HepG2 (cell line): ENCODE results near the gene SPATA32. TPM values are rescaled to one million over a fixed set of nuclear protein-coding genes. Genes with fewer than 3 reads are reported as not detected.

Experiments
- ATAC-seq: fragments of 200-7000 bp; cut with Tn5 transposase; 3 replicates; pipeline ENCODE4 v1.9.1; 2020; ENCODE audit warnings: mild to moderate bottlenecking, moderate library complexity
- BruUV-seq: library from RNA; stranded (reverse); fragments of 400-500 nt; replicated peaks from 2 replicates; lab custom pipeline; 2021; lab: Mats Ljungman, UMichigan
- CTCF ChIA-PET: fragments of 300-600 bp; formaldehyde crosslinking; extraction: SDS; loops from one replicate; lab custom pipeline; 2021; ENCODE audit warnings: low total read pairs, inconsistent platforms, low intra/inter-chr PET ratio; lab: Yijun Ruan, JAX
- POLR2A ChIA-PET: fragments of 350-600 bp; sonication (Branson Sonifier 250); formaldehyde crosslinking; loops from one replicate; lab custom pipeline; 2020; ENCODE audit warnings: antibody characterized with exemption, inconsistent platforms; lab: Yijun Ruan, JAX
- DNase-seq: peaks from one replicate; pipeline ENCODE4 v3.0.0-alpha.2; 2015; ENCODE audit warnings: low spot score
- FAIRE-seq: peaks from 3 replicates; lab custom pipeline; 2011; peaks lifted over from hg19 to GRCh38; lab: Jason Lieb, UNC
- H2AFZ ChIP-seq: one replicate; pipeline ENCODE4 v1.6.1; 2011; ENCODE audit warnings: low read length, inconsistent platforms
- H3K27ac ChIP-seq: fragments of 300-600 bp; 3 replicates; pipeline ENCODE4 v1.8.0; 2011; ENCODE audit warnings: mixed run types, mild to moderate bottlenecking, mixed read lengths, low read length, inconsistent platforms; ENCODE audit not compliant: insufficient read depth; ENCODE audit errors: extremely low read length
- H3K27me3 ChIP-seq, 2 experiments: fragments of 200-600 bp in 1 of 2; 2 replicates in 1 of 2; 3 replicates in 1 of 2; pipeline versions ENCODE4 v1.6.0 to v1.8.0; 2011; ENCODE audit warnings: low read length in 2 of 2, mild to moderate bottlenecking in 2 of 2, moderate library complexity in 2 of 2, inconsistent platforms in 1 of 2; ENCODE audit not compliant: insufficient read depth in 2 of 2, control insufficient read depth in 1 of 2
- H3K36me3 ChIP-seq, 2 experiments: fragments of 200-600 bp in 1 of 2; replicated peaks in 1 of 2; 2 replicates in 1 of 2; 3 replicates in 1 of 2; pipeline versions ENCODE4 v1.5.1 to v1.8.0; 2011; ENCODE audit warnings: low read length in 2 of 2, inconsistent platforms in 1 of 2; ENCODE audit not compliant: insufficient read depth in 2 of 2, control insufficient read depth in 1 of 2
- H3K4me1 ChIP-seq: 2 replicates; pipeline ENCODE4 v1.5.1; 2012; ENCODE audit warnings: low read length, inconsistent platforms; ENCODE audit not compliant: insufficient read depth
- H3K4me2 ChIP-seq: 2 replicates; pipeline ENCODE4 v1.6.0; 2011; ENCODE audit warnings: low read depth, low read length, inconsistent platforms
- H3K4me3 ChIP-seq, 3 experiments: fragments of 200-600 bp in 1 of 3; sonication (generic), shearing (Covaris generic) in 1 of 3; replicated peaks in 1 of 3; 2 replicates each; pipeline ENCODE4 v1.5.1; 2011 to 2016; ENCODE audit warnings: low read length in 3 of 3, inconsistent platforms in 2 of 3, low read depth in 2 of 3, mild to moderate bottlenecking in 2 of 3, control low read depth in 1 of 3, mixed read lengths in 1 of 3; ENCODE audit not compliant: insufficient read depth in 1 of 3
- H3K79me2 ChIP-seq: one replicate; pipeline ENCODE4 v1.6.1; 2011; ENCODE audit warnings: low read length, inconsistent platforms; ENCODE audit not compliant: insufficient read depth
- H3K9ac ChIP-seq: 2 replicates; pipeline ENCODE4 v1.6.0; 2011; ENCODE audit warnings: mild to moderate bottlenecking, low read depth, low read length, inconsistent platforms; ENCODE audit not compliant: insufficient read depth
- H3K9me3 ChIP-seq: 2 replicates; pipeline ENCODE4 v1.5.1; 2012; ENCODE audit warnings: mild to moderate bottlenecking, low read length
- H4K20me1 ChIP-seq: 2 replicates; pipeline ENCODE4 v1.6.0; 2011; ENCODE audit warnings: inconsistent platforms, mild to moderate bottlenecking, low read length, moderate library complexity; ENCODE audit not compliant: insufficient read depth
- CHD2 ChIP-seq: IDR thresholded peaks from 2 replicates; pipeline ENCODE4 v1.6.1; 2011; ENCODE audit warnings: low read depth, low read length, improper control_type of control experiment
- CREM ChIP-seq, 2 experiments: sonication (generic) in 1 of 2; formaldehyde crosslinking in 1 of 2; IDR thresholded peaks; 2 replicates each; pipeline versions ENCODE4 v1.4.0 to v1.6.1; 2016 to 2020; ENCODE audit warnings: antibody characterized with exemption in 1 of 2, mild to moderate bottlenecking in 1 of 2, missing genetic modification reagents in 1 of 2
- MAFG ChIP-seq: sonication (generic); formaldehyde crosslinking; IDR thresholded peaks from 2 replicates; pipeline ENCODE4 v1.5.1; 2020; ENCODE audit warnings: mild to moderate bottlenecking, missing genetic modification reagents
- PHF8 ChIP-seq: sonication (generic); formaldehyde crosslinking; IDR thresholded peaks from 2 replicates; pipeline ENCODE4 v1.5.0; 2020; ENCODE audit warnings: missing genetic modification reagents
- PTBP1 ChIP-seq: fragments of 200-400 bp; formaldehyde crosslinking; IDR thresholded peaks from 2 replicates; pipeline ENCODE4 v1.6.1; 2018; ENCODE audit warnings: low read length, low read depth; ENCODE audit not compliant: poor library complexity, severe bottlenecking
- SALL1 ChIP-seq: sonication (generic); formaldehyde crosslinking; IDR thresholded peaks from 2 replicates; pipeline ENCODE4 v1.8.0; 2022; ENCODE audit warnings: mild to moderate bottlenecking, missing genetic modification reagents
- ZNF34 ChIP-seq: sonication (generic); formaldehyde crosslinking; IDR thresholded peaks from 2 replicates; pipeline ENCODE4 v1.4.0; 2020; ENCODE audit warnings: mild to moderate bottlenecking, missing genetic modification reagents, borderline replicate concordance
- ZZZ3 ChIP-seq: sonication (generic); formaldehyde crosslinking; IDR thresholded peaks from 2 replicates; pipeline ENCODE4 v1.4.0; 2020; ENCODE audit warnings: missing genetic modification reagents, mild to moderate bottlenecking, borderline replicate concordance
- WGBS: methylation state at CpG from one replicate; pipeline ENCODE4 v1.1.6; 2017; ENCODE audit warnings: low lambda C conversion rate; 5-methylcytosine and 5-hydroxymethylcytosine counted together
- in situ Hi-C: cut with HindIII; loops from 2 replicates; pipeline ENCODE4 v1.10.0; 2017; ENCODE audit warnings: low pct_unique_long_range_greater_than_20kb; ENCODE audit not compliant: extremely low pct_ligation_motif_present
- intact Hi-C: fragments of 100-400 bp; cut with micrococcal nuclease; formaldehyde crosslinking; loops from one replicate; pipeline ENCODE4 v1.10.0; 2022; ENCODE audit not compliant: unreplicated experiment
- polyA plus RNA-seq, 8 experiments: library from polyadenylated mRNA; depleted of rRNA in 3 of 8; stranded (reverse) in 7 of 8; unstranded in 1 of 8; fragments of >200 nt; fragmentation: Illumina TruSeq in 4 of 8; extraction: Trizol in 4 of 8; gene quantifications; 2 replicates each; pipeline versions ENCODE4 v1.2.1 to v1.2.3, GENCODE V29; 2011 to 2016; ENCODE audit warnings: low read depth in 4 of 8, missing spikeins in 1 of 8, mixed read lengths in 1 of 8; ENCODE audit not compliant: insufficient read depth in 1 of 8
- total RNA-seq, 5 experiments: library from RNA; depleted of rRNA; stranded (reverse); fragments of >200 nt; fragmentation: Illumina TruSeq; extraction: Trizol; gene quantifications; 2 replicates each; pipeline ENCODE4 v1.2.3, GENCODE V29; 2016; ENCODE audit warnings: low read depth in 1 of 5
- TF ChIP-seq, protein P1 (sequence below): sonication (generic); formaldehyde crosslinking; IDR thresholded peaks from 2 replicates; pipeline ENCODE4 v1.8.0; 2022; ENCODE audit warnings: mild to moderate bottlenecking, missing genetic modification reagents, moderate library complexity
- TF ChIP-seq, protein P2 (sequence below): IDR thresholded peaks from 2 replicates; pipeline ENCODE4 v1.6.1; 2016; ENCODE audit warnings: low read depth, missing genetic modification reagents, missing compliant biosample characterization
- TF ChIP-seq, protein P3 (sequence below): sonication (generic); formaldehyde crosslinking; IDR thresholded peaks from 2 replicates; pipeline ENCODE4 v1.4.0; 2020; ENCODE audit warnings: missing genetic modification reagents

SPATA32 gene
- total and polyA plus RNA-seq, 2 of the 13 experiments (the other 11 are each of a cell fraction or from before 2014, with no cell fraction given), result not detected

DNA sequence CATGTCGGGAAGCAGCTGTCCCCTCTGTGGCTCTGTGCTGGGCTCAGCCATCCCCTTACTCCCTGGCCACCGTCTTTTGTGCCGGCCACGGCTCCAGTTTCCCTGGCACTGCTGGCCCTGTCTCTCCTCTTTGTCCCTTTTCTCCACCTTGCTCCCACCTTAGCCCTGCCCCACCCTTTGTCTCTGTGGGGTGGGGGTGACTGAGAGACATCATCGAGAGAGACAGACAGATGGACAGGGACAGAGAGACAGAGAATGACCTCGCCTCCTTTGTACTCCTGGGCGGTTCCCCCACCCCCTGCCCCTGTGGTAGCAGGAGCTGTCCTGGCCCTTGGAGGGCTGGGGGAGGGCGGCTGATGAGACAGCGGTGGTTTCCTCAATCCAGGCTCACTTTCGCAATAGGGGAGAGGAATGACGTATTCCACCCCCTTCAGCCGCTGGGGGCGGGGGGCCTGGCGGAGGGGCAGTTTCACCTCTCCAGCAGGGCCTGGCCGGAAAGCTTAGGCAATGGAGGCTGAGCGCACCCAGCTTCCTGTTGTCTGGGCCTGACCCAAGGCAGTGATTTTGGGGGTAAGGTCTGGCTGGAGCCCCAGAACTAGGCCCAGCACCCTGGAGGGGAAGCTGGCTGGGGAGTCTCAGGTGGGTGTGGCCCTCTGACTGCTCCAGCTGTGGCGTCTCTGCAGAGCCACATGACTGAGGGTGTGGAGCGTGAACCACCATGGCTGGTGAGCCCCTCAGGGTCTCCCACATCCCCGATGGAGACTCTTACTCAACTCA is 32.9 kb downstream of the SPATA32 start:
- peak; percentile 3; the same call in 2 of the 3 replicates for ATAC-seq
- Histone ChIP-seq H3K27ac (no peak overlapping the region), H3K79me2 (no peaks in the 10 kb centered on the region), H3K4me2 (peak overlapping the region; percentile 74), H2AFZ (no peak overlapping the region), H3K9me3 (no peaks in the 10 kb centered on the region), H4K20me1 (no peaks in the 10 kb centered on the region), H3K4me1 (peaks cover 71% of the 10 kb centered on the region), H3K4me3 (peak overlapping the region; percentile 7 to 62 (median 19); a peak in 4 of 6 replicates), H3K36me3 (no peaks in the 10 kb centered on the region), H3K9ac (peak overlapping the region; percentile 20; the same call in 1 of the 2 replicates), H3K27me3 (peaks cover 10 to 40% of the 10 kb centered on the region in 2 experiments; a peak in 4 of 5 replicates)
- no TSS peak for BruUV-seq
- POLR2A ChIA-PET, result interaction anchor here (0.6 to 6.0 kb wide), 11 partner anchors 10 to 88 kb away, joined by 3 to 66 read pairs (median 6); partner anchors contain the start of genes HEXIM1, HEXIM2 and MAP3K14
- in situ Hi-C loops (no loop called here), intact Hi-C loops (no loop called here)
- WGBS, result 4% methylated on average over 15 of the region's 19 CpGs
- CTCF ChIA-PET, result interaction anchor here (0.9 to 1.0 kb wide), 2 partner anchors 10 to 93 kb away, joined by 3 to 4 read pairs; partner anchors contain the start of gene ACBD4
- FAIRE-seq, result no peak
- peak; percentile 56 for DNase-seq
- peak; percentile 61; the same call in 1 of the 2 replicates for TF ChIP-seq CREM (IDR thresholded peaks at IDR 0.05)
- no peak for TF ChIP-seq CREM (CRISPR knock-in tag; IDR thresholded peaks at IDR 0.05)
- 0 out of 2 replicates have a peak, but pooled peaks have one; percentile 33 for TF ChIP-seq CHD2
- TF ChIP-seq, protein P1, sequence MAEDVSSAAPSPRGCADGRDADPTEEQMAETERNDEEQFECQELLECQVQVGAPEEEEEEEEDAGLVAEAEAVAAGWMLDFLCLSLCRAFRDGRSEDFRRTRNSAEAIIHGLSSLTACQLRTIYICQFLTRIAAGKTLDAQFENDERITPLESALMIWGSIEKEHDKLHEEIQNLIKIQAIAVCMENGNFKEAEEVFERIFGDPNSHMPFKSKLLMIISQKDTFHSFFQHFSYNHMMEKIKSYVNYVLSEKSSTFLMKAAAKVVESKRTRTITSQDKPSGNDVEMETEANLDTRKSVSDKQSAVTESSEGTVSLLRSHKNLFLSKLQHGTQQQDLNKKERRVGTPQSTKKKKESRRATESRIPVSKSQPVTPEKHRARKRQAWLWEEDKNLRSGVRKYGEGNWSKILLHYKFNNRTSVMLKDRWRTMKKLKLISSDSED (CRISPR knock-in tag), result no peak
- TF ChIP-seq PTBP1, result peak; percentile 35
- TF ChIP-seq MAFG, result no peak
- TF ChIP-seq, protein P2, sequence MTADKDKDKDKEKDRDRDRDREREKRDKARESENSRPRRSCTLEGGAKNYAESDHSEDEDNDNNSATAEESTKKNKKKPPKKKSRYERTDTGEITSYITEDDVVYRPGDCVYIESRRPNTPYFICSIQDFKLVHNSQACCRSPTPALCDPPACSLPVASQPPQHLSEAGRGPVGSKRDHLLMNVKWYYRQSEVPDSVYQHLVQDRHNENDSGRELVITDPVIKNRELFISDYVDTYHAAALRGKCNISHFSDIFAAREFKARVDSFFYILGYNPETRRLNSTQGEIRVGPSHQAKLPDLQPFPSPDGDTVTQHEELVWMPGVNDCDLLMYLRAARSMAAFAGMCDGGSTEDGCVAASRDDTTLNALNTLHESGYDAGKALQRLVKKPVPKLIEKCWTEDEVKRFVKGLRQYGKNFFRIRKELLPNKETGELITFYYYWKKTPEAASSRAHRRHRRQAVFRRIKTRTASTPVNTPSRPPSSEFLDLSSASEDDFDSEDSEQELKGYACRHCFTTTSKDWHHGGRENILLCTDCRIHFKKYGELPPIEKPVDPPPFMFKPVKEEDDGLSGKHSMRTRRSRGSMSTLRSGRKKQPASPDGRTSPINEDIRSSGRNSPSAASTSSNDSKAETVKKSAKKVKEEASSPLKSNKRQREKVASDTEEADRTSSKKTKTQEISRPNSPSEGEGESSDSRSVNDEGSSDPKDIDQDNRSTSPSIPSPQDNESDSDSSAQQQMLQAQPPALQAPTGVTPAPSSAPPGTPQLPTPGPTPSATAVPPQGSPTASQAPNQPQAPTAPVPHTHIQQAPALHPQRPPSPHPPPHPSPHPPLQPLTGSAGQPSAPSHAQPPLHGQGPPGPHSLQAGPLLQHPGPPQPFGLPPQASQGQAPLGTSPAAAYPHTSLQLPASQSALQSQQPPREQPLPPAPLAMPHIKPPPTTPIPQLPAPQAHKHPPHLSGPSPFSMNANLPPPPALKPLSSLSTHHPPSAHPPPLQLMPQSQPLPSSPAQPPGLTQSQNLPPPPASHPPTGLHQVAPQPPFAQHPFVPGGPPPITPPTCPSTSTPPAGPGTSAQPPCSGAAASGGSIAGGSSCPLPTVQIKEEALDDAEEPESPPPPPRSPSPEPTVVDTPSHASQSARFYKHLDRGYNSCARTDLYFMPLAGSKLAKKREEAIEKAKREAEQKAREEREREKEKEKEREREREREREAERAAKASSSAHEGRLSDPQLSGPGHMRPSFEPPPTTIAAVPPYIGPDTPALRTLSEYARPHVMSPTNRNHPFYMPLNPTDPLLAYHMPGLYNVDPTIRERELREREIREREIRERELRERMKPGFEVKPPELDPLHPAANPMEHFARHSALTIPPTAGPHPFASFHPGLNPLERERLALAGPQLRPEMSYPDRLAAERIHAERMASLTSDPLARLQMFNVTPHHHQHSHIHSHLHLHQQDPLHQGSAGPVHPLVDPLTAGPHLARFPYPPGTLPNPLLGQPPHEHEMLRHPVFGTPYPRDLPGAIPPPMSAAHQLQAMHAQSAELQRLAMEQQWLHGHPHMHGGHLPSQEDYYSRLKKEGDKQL (CRISPR knock-in tag), result no peak
- TF ChIP-seq, protein P3, sequence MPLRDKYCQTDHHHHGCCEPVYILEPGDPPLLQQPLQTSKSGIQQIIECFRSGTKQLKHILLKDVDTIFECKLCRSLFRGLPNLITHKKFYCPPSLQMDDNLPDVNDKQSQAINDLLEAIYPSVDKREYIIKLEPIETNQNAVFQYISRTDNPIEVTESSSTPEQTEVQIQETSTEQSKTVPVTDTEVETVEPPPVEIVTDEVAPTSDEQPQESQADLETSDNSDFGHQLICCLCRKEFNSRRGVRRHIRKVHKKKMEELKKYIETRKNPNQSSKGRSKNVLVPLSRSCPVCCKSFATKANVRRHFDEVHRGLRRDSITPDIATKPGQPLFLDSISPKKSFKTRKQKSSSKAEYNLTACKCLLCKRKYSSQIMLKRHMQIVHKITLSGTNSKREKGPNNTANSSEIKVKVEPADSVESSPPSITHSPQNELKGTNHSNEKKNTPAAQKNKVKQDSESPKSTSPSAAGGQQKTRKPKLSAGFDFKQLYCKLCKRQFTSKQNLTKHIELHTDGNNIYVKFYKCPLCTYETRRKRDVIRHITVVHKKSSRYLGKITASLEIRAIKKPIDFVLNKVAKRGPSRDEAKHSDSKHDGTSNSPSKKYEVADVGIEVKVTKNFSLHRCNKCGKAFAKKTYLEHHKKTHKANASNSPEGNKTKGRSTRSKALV (CRISPR knock-in tag), result 0 out of 2 replicates have a peak, but pooled peaks have one; percentile 45
- no peak for TF ChIP-seq ZNF34
- TF ChIP-seq SALL1, result peak; percentile 47; the same call in 1 of the 2 replicates
- TF ChIP-seq ZZZ3 (CRISPR knock-in tag), result no peak
- TF ChIP-seq PHF8, result no peak
